ENCODE measurements around the gene LTBP2.

Gene LTBP2

GRCh38 chr14:74508844-74509428 lies 103.1 kb downstream of the LTBP2 start:
- no peak for TF ChIP-seq CTCF (IDR thresholded peaks at IDR 0.05)

- TF ChIP-seq CTCF (IDR thresholded peaks at IDR 0.05) = peak; percentile 37
Measured at GRCh38 chr14:74508292-74508731, 103.7 kb downstream of the LTBP2 start.

- TF ChIP-seq CTCF (IDR thresholded peaks at IDR 0.05) = no peak
Measured at GRCh38 chr14:74507840-74508239, 104.2 kb downstream of the LTBP2 start.

- TF ChIP-seq CTCF (IDR thresholded peaks at IDR 0.05) = no peak
Measured at GRCh38 chr14:74507085-74507484, 105.0 kb downstream of the LTBP2 start.

- no peak for TF ChIP-seq CTCF (IDR thresholded peaks at IDR 0.05)
Measured at GRCh38 chr14:74506411-74506851, 105.6 kb downstream of the LTBP2 start.

GRCh38 chr14:74505831-74506230 lies 106.2 kb downstream of the LTBP2 start:
- no peak for TF ChIP-seq CTCF (IDR thresholded peaks at IDR 0.05)

GRCh38 chr14:74504874-74505720 lies 106.9 kb downstream of the LTBP2 start:
- no peak for TF ChIP-seq CTCF (IDR thresholded peaks at IDR 0.05)
